Loucy (cell line): ENCODE data around the gene TRMO.

Experiments used
- H2AFZ ChIP-seq: fragments of 200-600 bp; sonication (generic); 2 replicates; pipeline ENCODE4 v1.6.0; 2016; ENCODE audit warnings: antibody characterized with exemption, mild to moderate bottlenecking, low read length, moderate library complexity
- H3F3A ChIP-seq: fragments of 200-600 bp; 2 replicates; pipeline ENCODE4 v1.6.0; 2016; ENCODE audit warnings: antibody characterized with exemption, low read depth, mild to moderate bottlenecking
- H3K27me3 ChIP-seq: fragments of 200-600 bp; sonication (generic); 2 replicates; pipeline ENCODE4 v1.6.1; 2014; ENCODE audit warnings: low read length, mild to moderate bottlenecking; ENCODE audit not compliant: insufficient read depth, poor library complexity, severe bottlenecking
- H3K36me3 ChIP-seq: fragments of 200-600 bp; sonication (generic); 2 replicates; pipeline ENCODE4 v1.6.1; 2016; ENCODE audit warnings: low read length; ENCODE audit not compliant: insufficient read depth
- H3K4me1 ChIP-seq: fragments of 200-600 bp; sonication (generic); 2 replicates; pipeline ENCODE4 v1.5.1; 2014; ENCODE audit warnings: low read length, mild to moderate bottlenecking; ENCODE audit not compliant: insufficient read depth, poor library complexity, severe bottlenecking
- H3K4me2 ChIP-seq: fragments of 200-600 bp; sonication (generic); 2 replicates; pipeline ENCODE4 v1.6.0; 2014; ENCODE audit warnings: antibody characterized with exemption, low read length, low read depth, mild to moderate bottlenecking; ENCODE audit not compliant: poor library complexity, severe bottlenecking
- H3K4me3 ChIP-seq: fragments of 200-600 bp; sonication (generic); 2 replicates; pipeline ENCODE4 v1.5.1; 2014; ENCODE audit warnings: low read length, mild to moderate bottlenecking, mixed read lengths; ENCODE audit not compliant: poor library complexity, severe bottlenecking
- H3K79me2 ChIP-seq: fragments of 200-600 bp; sonication (generic); 2 replicates; pipeline ENCODE4 v1.6.1; 2014; ENCODE audit warnings: low read length; ENCODE audit not compliant: insufficient read depth
- H3K9ac ChIP-seq: fragments of 200-600 bp; sonication (generic); 2 replicates; pipeline ENCODE4 v1.6.0; 2014; ENCODE audit warnings: mild to moderate bottlenecking, low read depth, low read length, moderate library complexity; ENCODE audit not compliant: poor library complexity, severe bottlenecking
- H3K9me2 ChIP-seq: fragments of 200-600 bp; sonication (generic); replicated peaks from 2 replicates; pipeline ENCODE4 v1.6.1; 2016; ENCODE audit warnings: low read depth, low read length, mixed read lengths
- H3K9me3 ChIP-seq: fragments of 200-600 bp; sonication (generic); 2 replicates; pipeline ENCODE4 v1.6.1; 2014; ENCODE audit warnings: mild to moderate bottlenecking, antibody characterized with exemption, low read length, low read depth; ENCODE audit not compliant: insufficient read depth
- H4K20me1 ChIP-seq: fragments of 200-600 bp; sonication (generic); 2 replicates; pipeline ENCODE4 v1.6.0; 2014; ENCODE audit warnings: antibody characterized with exemption, low read length, mild to moderate bottlenecking; ENCODE audit not compliant: insufficient read depth, poor library complexity, severe bottlenecking
- CTCF ChIP-seq: fragments of 200-600 bp; sonication (generic); conservative IDR thresholded peaks from 2 replicates; pipeline ENCODE4 v1.5.1; 2014; ENCODE audit warnings: mild to moderate bottlenecking, antibody characterized with exemption, low read length
- EZH2phosphoT487 ChIP-seq: fragments of 200-600 bp; IDR thresholded peaks from 2 replicates; pipeline ENCODE4 v1.6.1; 2018; ENCODE audit warnings: antibody characterized with exemption, mild to moderate bottlenecking, moderate library complexity, borderline replicate concordance

Gene TRMO

DNA sequence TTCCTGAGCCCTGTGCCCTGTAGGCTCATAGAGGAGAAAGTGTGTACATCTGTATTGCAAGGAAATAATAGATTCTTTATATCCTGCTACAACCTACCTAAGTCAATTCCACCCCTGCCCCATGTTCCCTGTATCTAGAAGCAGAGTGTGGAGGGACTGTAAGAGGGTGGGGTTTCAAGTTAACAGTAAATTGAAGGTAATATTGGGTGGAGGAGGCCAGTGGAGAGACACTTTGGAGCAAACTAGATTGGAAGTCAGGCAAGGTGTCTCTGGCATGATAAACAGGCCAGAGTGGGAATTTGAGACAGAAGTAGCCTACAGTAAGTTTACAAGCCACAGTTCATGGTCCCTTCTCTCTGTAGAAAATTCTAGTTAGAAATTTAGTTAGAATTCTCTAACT is 17.9 kb upstream of the TRMO start:
- Histone ChIP-seq H3F3A (peaks cover 10% of the 10 kb centered on the region), H2AFZ (peak overlapping the region; percentile 69), H3K4me1 (peaks cover 83% of the 10 kb centered on the region), H3K9ac (peak overlapping the region; percentile 76), H3K27me3 (no peaks in the 10 kb centered on the region), H3K4me2 (peak overlapping the region; percentile 96), H3K4me3 (no peak overlapping the region), H3K79me2 (peaks cover 27% of the 10 kb centered on the region), H3K9me3 (no peaks in the 10 kb centered on the region), H3K36me3 (no peaks in the 10 kb centered on the region), H3K9me2 (no peaks in the 10 kb centered on the region), H4K20me1 (no peaks in the 10 kb centered on the region)
- no peak for TF ChIP-seq CTCF
- no peak for TF ChIP-seq EZH2phosphoT487

DNA sequence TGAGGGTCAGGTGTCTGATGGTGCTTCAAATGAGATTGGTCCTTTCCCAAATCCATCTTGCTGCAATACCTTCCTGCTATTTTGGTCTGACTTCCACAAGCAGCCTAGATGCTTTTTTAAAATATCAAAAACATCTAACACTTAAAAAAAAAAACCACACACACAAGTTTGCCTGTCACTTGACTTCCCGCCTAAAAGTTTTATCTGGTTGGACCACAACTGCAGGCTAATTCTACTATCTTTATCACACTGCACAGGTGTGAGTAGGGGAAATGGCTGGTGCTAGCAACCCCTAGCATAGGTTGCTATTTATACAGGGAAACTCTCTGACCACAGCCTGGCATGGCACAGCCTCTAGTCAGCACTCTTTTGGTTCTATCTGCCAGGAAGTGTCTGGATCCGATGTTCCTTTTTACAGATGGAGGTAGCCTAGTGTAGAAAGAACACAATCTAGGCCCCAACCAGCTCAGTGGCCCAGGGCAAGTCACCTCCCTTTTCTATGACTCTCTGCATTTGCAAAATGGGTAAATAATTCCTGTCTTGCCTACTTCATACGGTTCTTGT is 15.9 kb upstream of the TRMO start, which contains the start of gene HEMGN:
Gene HEMGN, minus strand, starts transcription at position 92 of the 564 bp plus-strand sequence. Its CDS starts 36 bp downstream, at position 56.
- no peak within 1 kb of the TSS for H2AFZ ChIP-seq

DNA sequence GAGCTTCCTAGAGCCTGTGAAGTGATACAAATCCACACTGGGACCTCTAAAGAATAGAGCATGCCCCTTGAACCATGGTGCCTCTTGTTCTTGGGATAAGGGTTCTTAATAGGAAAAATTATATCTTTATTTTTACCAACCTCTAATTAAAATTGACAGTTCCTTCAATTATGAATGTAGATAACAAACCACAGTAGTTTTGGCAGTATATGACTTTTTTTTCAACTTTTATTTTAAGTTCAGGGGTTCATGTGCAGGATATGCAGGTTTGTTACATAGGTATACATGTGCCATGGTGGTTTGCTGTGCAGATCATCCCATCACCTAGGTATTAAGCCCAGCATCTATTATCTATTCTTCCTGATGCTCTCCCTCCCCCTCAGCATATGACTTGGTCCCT is 14.7 kb upstream of the TRMO start:
- Histone ChIP-seq H2AFZ (no peak overlapping the region), H3K4me2 (peak overlapping the region; percentile 96), H3K9me2 (no peaks in the 10 kb centered on the region), H3K9ac (peak overlapping the region; percentile 87), H4K20me1 (peaks cover 3% of the 10 kb centered on the region), H3F3A (peaks cover 10% of the 10 kb centered on the region), H3K4me1 (peaks cover 90% of the 10 kb centered on the region), H3K36me3 (no peaks in the 10 kb centered on the region), H3K79me2 (peaks cover 57% of the 10 kb centered on the region), H3K27me3 (no peaks in the 10 kb centered on the region), H3K9me3 (no peaks in the 10 kb centered on the region), H3K4me3 (peak overlapping the region; percentile 76)
- TF ChIP-seq CTCF (no peak), EZH2phosphoT487 (no peak)

More for the DNA sequence above, 15.9 kb upstream of the TRMO start, which contains the start of gene HEMGN:
- Histone ChIP-seq H3K4me1 (peaks cover 92% of the 10 kb centered on the region), H3K4me3 (peak within 1 kb of the TSS; percentile 76), H3K9me2 (no peaks in the 10 kb centered on the region), H3K4me2 (peak within 1 kb of the TSS; percentile 96), H3K9ac (peak within 1 kb of the TSS; percentile 87), H3F3A (peaks cover 10% of the 10 kb centered on the region), H3K27me3 (no peaks in the 10 kb centered on the region), H3K79me2 (peaks cover 45% of the 10 kb centered on the region), H3K36me3 (no peaks in the 10 kb centered on the region), H4K20me1 (peaks cover 3% of the 10 kb centered on the region), H3K9me3 (no peaks in the 10 kb centered on the region)
- TF ChIP-seq CTCF (no peak), EZH2phosphoT487 (no peak)
